HepG2 (cell line): ENCODE measurements around the gene LRRC45. TPM values are rescaled to one million over a fixed set of nuclear protein-coding genes. Genes with fewer than 3 reads are reported as not detected.

Experiments
- GMEB2 ChIP-seq: IDR thresholded peaks from 2 replicates; pipeline ENCODE4 v1.6.1; 2016; ENCODE audit warnings: missing biosample characterization, missing genetic modification reagents, low read depth
- JDP2 ChIP-seq: sonication (generic); formaldehyde crosslinking; IDR thresholded peaks from 2 replicates; pipeline ENCODE4 v1.8.1; 2022; ENCODE audit warnings: missing genetic modification reagents, borderline replicate concordance
- REST ChIP-seq, 2 experiments: IDR thresholded peaks; 2 replicates each; pipeline ENCODE4 v1.6.1; 2011 to 2012; ENCODE audit warnings: low read length in 2 of 2, borderline replicate concordance in 1 of 2, low read depth in 1 of 2, mild to moderate bottlenecking in 1 of 2, moderate library complexity in 1 of 2
- TSC22D2 ChIP-seq: sonication (generic); formaldehyde crosslinking; IDR thresholded peaks from 2 replicates; pipeline ENCODE4 v1.5.1; 2020; ENCODE audit warnings: missing genetic modification reagents, mild to moderate bottlenecking, borderline replicate concordance
- ZNF687 ChIP-seq: sonication (generic); formaldehyde crosslinking; IDR thresholded peaks from 2 replicates; pipeline ENCODE4 v1.5.1; 2020; ENCODE audit warnings: mild to moderate bottlenecking, missing genetic modification reagents, moderate library complexity
- polyA plus RNA-seq, 8 experiments: library from polyadenylated mRNA; depleted of rRNA in 3 of 8; stranded (reverse) in 7 of 8; unstranded in 1 of 8; fragments of >200 nt; fragmentation: Illumina TruSeq in 4 of 8; extraction: Trizol in 4 of 8; gene quantifications; 2 replicates each; pipeline versions ENCODE4 v1.2.1 to v1.2.3, GENCODE V29; 2011 to 2016; ENCODE audit warnings: low read depth in 4 of 8, missing spikeins in 1 of 8, mixed read lengths in 1 of 8; ENCODE audit not compliant: insufficient read depth in 1 of 8
- total RNA-seq, 5 experiments: library from RNA; depleted of rRNA; stranded (reverse); fragments of >200 nt; fragmentation: Illumina TruSeq; extraction: Trizol; gene quantifications; 2 replicates each; pipeline ENCODE4 v1.2.3, GENCODE V29; 2016; ENCODE audit warnings: low read depth in 1 of 5
- TF ChIP-seq, protein P1 (sequence below): IDR thresholded peaks from 2 replicates; pipeline ENCODE4 v1.4.0; 2020; ENCODE audit warnings: mild to moderate bottlenecking, missing genetic modification reagents
- TF ChIP-seq, protein P2 (sequence below): sonication (generic); formaldehyde crosslinking; IDR thresholded peaks from 2 replicates; pipeline ENCODE4 v1.5.1; 2020; ENCODE audit warnings: mild to moderate bottlenecking, missing genetic modification reagents, moderate library complexity

The LRRC45 gene
- total and polyA plus RNA-seq, 2 of the 13 experiments (the other 11 are each of a cell fraction or from before 2014, with no cell fraction given) = 11.6 to 48.1 TPM

- TF ChIP-seq, protein P1, sequence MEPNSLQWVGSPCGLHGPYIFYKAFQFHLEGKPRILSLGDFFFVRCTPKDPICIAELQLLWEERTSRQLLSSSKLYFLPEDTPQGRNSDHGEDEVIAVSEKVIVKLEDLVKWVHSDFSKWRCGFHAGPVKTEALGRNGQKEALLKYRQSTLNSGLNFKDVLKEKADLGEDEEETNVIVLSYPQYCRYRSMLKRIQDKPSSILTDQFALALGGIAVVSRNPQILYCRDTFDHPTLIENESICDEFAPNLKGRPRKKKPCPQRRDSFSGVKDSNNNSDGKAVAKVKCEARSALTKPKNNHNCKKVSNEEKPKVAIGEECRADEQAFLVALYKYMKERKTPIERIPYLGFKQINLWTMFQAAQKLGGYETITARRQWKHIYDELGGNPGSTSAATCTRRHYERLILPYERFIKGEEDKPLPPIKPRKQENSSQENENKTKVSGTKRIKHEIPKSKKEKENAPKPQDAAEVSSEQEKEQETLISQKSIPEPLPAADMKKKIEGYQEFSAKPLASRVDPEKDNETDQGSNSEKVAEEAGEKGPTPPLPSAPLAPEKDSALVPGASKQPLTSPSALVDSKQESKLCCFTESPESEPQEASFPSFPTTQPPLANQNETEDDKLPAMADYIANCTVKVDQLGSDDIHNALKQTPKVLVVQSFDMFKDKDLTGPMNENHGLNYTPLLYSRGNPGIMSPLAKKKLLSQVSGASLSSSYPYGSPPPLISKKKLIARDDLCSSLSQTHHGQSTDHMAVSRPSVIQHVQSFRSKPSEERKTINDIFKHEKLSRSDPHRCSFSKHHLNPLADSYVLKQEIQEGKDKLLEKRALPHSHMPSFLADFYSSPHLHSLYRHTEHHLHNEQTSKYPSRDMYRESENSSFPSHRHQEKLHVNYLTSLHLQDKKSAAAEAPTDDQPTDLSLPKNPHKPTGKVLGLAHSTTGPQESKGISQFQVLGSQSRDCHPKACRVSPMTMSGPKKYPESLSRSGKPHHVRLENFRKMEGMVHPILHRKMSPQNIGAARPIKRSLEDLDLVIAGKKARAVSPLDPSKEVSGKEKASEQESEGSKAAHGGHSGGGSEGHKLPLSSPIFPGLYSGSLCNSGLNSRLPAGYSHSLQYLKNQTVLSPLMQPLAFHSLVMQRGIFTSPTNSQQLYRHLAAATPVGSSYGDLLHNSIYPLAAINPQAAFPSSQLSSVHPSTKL (CRISPR knock-in tag) = 0 out of 2 replicates have a peak, but pooled peaks have one; percentile 14
- TF ChIP-seq ZNF687 (peak; percentile 79), GMEB2 (no peak), JDP2 (no peak), TSC22D2 (no peak), REST (IDR thresholded peaks at IDR 0.05; ENCODE audit: borderline replicate concordance in 1 of 2, low read depth in 1 of 2, low read length in 2 of 2) (no peak)
- TF ChIP-seq, protein P2, sequence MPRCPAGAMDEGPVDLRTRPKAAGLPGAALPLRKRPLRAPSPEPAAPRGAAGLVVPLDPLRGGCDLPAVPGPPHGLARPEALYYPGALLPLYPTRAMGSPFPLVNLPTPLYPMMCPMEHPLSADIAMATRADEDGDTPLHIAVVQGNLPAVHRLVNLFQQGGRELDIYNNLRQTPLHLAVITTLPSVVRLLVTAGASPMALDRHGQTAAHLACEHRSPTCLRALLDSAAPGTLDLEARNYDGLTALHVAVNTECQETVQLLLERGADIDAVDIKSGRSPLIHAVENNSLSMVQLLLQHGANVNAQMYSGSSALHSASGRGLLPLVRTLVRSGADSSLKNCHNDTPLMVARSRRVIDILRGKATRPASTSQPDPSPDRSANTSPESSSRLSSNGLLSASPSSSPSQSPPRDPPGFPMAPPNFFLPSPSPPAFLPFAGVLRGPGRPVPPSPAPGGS (CRISPR knock-in tag) = peak; percentile 59; the same call in 1 of the 2 replicates
Observed at GRCh38 chr17:82019690-82020571, 3.2 kb upstream of the LRRC45 start (continued).
